ENCODE measurements around the gene PCED1B.
"Not testable (repeated sequence)": the region's sequence is repeated elsewhere in the genome, so short reads cannot be mapped to it uniquely, and the experiment has no call there.

Gene PCED1B, protein sequence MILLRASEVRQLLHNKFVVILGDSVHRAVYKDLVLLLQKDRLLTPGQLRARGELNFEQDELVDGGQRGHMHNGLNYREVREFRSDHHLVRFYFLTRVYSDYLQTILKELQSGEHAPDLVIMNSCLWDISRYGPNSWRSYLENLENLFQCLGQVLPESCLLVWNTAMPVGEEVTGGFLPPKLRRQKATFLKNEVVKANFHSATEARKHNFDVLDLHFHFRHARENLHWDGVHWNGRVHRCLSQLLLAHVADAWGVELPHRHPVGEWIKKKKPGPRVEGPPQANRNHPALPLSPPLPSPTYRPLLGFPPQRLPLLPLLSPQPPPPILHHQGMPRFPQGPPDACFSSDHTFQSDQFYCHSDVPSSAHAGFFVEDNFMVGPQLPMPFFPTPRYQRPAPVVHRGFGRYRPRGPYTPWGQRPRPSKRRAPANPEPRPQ
- 49.9 reads per million, percentile 68 among the genes with 10 or more reads in this experiment for total RNA-seq

DNA sequence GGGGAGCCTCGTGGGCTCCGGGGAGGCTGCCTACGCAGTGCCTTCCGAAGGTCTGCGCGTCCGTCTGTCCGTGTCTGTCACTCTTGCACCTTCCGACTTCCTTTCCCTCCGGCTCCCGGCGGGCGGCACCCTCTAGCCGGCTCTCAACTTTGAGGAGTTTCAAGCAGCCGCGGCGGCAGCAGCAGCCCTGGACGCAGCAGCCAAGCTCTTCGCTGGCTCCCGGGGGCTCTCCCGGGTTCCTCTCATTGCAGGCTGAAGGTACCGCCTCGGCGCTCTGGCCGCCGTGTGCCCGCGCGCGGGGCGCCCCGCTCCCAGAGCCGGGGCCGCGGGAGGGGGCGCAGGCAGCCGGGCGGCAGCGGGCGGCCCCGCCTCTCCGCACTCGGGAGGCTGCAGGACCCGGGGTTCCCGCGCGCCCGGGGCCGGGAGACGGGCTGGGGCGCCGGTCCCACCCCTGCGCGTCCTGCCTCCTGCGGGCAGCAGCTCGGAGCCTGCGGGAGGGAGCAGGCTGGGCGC is at the start of gene PCED1B, which contains the start of gene AMIGO2:
PCED1B (plus strand) TSS at position 154 of the 513 bp plus-strand sequence. CDS start 155,443 bp downstream, outside the sequence.
AMIGO2 (minus strand) TSS at position 492 of the 513 bp plus-strand sequence. CDS start 957 bp downstream, outside the sequence.
- DNase-seq = peak; percentile 40

- DNase-seq = no peak
Observed at GRCh38 chr12:47029903-47030302, 49.5 kb upstream of the PCED1B start.

DNA sequence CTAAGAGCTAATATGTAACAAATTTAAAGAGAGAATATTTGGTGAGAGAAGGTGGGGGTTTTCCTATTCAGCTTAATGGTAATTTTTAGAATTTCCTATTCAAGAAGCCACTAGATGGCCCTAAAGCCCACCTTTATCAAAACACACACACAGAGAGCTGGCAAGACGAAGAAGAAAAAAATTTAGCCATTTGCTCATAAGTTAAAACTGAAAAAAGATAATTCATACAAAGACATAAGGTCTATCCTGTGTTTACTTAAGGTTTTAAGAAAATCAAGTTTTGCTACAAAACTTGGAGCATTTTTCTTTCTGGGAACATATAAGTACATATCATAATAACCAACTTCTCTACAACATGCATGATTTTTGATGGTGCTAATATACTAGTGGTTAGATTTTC is 46.8 kb upstream of the PCED1B start:
- no peak for DNase-seq

GRCh38 chr12:47033081-47033480 is 46.3 kb upstream of the PCED1B start:
- no peak for DNase-seq

DNA sequence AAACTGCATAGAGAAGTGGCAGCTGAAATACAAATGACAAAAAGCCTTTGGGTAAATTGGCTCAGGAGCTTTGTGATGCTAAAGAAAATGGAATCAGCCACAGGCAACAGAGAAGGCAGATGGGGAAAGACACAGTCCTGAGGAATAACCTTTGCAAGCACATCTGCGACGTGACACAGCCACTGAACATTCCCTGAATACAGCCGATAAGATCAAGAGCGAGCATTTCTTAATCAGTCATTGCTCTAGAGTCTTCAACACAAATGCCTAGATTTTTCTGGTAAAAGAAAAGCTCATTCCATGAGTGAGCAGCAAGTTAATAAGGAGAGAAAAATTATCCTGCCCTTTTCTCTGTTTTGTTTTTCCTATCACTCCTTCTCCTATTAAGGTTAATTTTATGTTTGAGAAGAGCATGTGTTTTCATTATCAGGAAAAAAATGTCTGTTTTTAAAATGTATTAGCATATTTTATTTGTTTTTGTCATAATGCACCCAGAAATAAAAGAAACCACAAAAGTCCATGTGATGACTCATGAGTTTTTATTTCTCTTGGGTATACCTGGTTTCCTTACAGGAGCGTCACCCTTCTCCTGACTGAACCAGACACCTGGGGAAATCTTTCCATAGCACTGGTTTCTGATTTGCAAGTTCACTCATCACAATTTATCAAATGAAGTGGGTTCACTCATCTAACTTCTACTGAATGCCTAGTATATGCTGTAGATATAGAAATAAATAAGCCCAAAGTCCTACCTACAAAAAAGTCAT is 45.4 kb upstream of the PCED1B start:
- DNase-seq = no peak

- no peak for DNase-seq
Observed at GRCh38 chr12:47034661-47035060, 44.8 kb upstream of the PCED1B start.

DNA sequence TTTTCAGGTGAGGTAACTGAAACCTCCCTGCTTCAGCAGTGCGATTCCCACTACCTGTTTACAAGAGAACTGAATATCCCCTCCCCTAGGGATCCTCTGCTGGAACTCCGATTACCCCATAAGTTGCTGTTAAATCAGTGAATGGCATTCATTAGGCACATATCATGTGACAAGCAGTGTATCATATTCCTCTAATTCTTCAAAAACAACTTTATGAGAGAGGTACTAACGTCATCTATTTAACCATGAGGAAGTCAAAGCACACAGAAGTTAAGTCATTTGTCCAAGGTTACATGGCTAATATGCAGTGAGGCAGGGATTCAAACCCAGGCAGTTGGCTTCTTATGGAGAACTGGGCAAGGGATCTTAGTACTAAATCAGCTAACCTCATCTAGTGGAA is 43.9 kb upstream of the PCED1B start:
- DNase-seq = no peak

GRCh38 chr12:47038270-47038748 is 41.1 kb upstream of the PCED1B start:
- DNase-seq = no peak

DNA sequence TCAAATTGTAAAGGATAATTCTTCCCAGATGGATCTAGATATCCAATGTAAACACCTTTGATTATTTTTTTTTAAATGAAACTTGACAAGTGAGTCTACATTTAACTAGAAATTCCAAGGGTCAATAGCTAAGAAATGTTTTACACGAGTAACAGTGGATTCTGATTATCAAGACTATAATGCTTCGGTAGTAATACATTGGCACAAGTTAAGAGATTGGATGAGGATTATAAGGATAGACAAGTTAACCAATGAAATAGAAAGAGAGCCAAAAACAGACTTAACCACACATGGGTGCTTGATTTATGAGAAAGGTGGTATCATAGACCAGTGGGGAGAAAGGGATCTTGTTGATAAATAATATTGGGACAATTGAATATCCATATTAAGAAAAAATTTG is 40.3 kb upstream of the PCED1B start:
- no peak for DNase-seq

DNA sequence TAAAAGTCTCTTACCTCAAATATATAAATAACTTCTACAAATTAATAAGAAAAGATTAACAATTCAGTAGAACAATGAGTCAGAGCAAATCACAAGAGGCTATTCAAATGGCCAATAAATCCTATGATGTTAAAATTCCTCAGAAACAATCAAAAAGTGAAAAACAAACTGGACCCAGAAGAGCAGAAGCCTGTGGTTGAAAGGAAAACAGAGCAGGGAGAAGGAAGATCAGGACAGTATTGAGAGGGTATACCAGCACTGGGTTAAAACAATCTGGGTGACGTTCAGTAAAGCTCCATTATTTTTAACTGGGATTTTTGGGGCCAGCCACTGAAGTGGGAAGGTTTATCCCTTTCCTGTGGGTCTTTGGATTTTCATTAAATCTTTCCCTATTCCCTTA is 39.7 kb upstream of the PCED1B start:
- no peak for DNase-seq

- DNase-seq = no peak
Observed at GRCh38 chr12:47041327-47041726, 38.1 kb upstream of the PCED1B start.

DNA sequence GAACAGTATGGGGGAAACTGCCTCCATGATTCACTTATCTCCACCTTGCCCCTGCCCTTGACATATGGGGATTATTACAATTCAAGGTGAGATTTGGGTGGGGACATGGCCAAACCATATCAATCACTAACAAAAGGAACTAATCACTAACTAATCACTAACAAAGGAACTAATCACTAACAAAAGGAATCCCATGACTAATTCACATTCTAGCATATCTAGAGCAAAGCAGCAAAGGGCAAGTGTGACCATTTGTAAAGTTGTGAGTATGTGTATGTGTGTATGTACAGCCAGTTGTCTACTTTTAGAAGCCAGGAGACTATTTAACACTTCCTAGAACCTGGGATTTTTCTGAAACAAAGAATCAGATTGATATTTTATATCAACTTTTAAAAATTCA is 30.9 kb upstream of the PCED1B start:
- no peak for DNase-seq

GRCh38 chr12:47051291-47051690 is 28.1 kb upstream of the PCED1B start:
- not testable (repeated sequence) for DNase-seq

DNA sequence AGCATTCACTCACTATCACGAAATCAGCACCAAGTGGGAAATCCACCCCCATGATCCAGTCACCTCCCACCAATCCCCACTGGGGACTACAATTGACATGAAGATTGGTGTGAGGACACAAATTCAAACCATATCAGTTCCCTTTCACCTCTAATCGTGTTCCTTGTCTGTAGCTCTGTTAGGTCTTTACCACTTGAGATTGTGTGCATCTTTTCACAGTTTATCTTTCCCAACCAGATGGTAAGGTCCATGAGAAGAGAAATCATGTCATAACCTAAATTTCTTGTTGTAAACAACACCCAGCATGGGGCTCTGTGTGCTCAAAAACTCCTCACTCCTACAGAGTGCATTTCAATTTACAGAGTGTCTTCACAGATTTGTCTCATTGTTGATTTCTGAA is 27.1 kb upstream of the PCED1B start:
- DNase-seq = no peak

DNA sequence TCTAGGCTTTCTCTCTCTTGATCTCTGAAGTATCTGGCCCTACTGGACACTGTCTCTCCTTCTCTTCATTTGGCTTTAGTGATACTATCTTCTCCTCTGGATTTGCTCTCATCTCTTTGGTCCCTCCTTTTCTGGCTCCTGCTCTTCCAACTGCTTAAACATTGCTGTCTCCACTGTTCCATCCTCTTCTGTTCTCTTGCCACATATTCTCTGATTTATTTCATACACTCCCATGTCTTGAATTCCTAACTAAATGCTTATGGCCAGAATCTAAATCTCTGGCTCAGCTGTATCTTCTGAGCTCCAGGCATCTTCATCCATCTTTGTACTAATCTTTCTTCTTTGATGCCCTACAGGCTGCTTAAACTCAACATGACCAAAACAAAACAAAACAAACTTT is 25.5 kb upstream of the PCED1B start:
- no peak for DNase-seq

DNA sequence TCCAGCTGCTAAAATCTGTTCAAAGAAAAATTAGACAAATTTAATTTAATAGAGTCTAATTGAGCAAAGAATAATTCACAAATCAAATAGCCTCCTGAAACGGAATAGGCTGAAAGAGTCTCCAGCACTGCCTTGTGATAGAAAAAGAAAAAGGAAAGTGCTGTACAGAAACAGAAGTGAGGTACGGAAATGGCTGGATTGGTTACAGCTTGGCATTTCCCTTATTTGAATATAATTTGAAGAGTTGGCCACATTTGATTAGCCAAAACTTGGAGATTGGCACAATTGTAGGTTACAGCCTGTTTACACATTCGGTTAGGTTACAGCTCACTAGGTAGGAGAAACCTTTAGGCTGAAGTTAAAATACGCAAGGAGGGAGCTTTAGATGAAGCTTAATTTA is 24.8 kb upstream of the PCED1B start:
- no peak for DNase-seq

DNA sequence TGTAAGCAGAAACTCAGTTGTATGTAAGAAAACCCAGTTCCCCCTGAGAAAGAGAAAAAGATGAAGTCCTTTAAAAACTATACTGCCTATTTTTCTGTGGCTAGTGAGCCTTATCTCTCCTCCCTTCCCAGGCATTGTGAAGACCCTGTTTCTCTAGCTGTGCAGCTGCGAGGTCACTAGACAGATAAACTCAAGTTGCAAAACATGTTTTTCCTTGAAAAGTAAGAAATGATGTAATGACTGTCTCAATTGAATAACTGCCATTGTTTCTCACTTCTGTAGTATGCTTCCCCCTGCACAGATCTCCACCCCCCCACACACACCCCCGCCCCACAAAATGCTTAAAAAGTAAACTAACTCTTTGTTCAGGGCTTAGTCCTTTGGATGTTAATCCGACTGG is 23.6 kb upstream of the PCED1B start:
- not testable (repeated sequence) for DNase-seq

- DNase-seq = not testable (repeated sequence)
Observed at GRCh38 chr12:47056944-47057343, 22.5 kb upstream of the PCED1B start.

GRCh38 chr12:47058640-47059039 is 20.8 kb upstream of the PCED1B start:
- DNase-seq = not testable (repeated sequence)

DNA sequence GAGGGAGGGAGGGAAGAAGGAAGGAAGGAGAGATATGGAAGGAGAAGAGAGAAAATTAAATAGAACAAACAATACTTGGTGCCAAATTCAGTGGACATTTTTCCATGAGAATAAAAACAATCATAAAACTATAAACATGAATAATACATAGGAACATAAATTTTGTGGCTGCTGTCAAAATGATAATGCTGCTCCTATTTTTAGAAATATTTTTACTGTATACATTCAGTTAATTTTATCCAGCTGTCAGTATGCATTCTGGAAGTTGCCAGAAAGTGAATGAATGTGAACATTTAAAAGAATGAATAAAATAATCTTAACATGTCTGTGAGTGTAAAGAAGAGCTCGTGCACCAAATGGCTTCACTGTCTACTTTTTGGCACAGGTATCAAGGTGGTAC is 13.9 kb upstream of the PCED1B start:
- DNase-seq = no peak

DNA sequence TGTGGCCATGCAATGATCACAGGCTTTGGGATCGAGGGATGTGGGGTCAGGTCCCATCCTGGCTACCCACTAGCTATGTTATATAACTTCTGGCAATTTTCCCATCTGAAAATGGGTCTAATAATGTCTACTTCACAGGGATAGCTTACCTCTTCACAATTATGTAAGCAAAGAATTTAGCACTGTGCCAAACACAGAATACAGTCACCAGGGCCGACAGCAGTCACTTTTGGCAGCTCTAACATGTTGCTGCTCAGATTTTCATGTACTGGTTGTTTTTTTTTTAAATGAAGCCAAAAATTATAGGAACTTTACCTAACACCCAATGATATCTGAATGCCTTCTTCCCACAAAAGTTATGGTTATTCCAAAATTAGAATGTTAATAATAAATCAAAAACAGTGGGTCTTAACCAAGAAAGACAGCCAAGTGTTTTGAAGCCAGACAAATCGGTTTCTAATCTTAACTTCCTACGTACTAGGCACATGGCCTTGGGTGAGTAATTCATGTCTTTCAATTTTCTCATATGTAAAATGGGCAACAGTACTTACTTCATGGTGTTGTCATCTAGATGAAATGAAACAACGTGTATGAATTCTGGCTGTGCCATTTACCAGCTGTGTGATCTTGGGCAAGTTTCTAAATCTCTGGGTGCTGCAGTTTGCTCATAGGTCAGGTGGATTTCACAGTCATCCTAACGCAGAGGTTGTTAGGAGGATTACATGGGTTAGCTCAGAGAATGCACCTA is 13.0 kb upstream of the PCED1B start:
- DNase-seq = no peak

DNA sequence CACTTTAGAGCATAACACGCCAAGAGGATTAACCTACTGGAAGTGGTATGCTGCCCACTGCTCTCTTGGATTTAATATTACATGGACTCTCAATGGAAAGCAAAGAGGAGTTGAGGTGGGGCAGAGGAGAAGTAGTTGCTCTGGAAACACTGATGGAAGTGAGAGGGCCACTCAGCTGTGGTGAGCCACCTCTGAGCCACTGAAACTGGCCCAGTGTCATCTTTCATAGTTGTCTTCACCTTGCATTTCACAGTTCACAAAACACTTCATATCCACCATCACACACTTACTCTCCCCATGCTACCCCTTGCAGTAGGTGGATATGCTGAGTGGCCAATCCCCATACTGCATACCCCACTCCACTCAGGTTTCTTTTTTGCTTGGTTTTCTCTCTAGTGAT is 12.2 kb upstream of the PCED1B start:
- DNase-seq = no peak
